Effector memory CD4-positive, alpha-beta T cell (primary cell): Measurements from ENCODE around the gene BMP2K.

Experiments used
- DNase-seq, 3 donors: peaks; one replicate each; pipeline ENCODE4 v3.0.0-alpha.2; 2020
- H3K27ac ChIP-seq: 2 replicates; pipeline ENCODE4 v1.7.0; 2013; ENCODE audit warnings: mild to moderate bottlenecking, low read length, moderate library complexity; ENCODE audit not compliant: insufficient read depth, poor library complexity, severe bottlenecking
- H3K27me3 ChIP-seq: replicated peaks from 2 replicates; pipeline ENCODE4 v1.7.0; 2013; ENCODE audit warnings: mild to moderate bottlenecking, low read length; ENCODE audit not compliant: insufficient read depth, control insufficient read depth, poor library complexity, severe bottlenecking
- H3K36me3 ChIP-seq: 2 replicates; pipeline ENCODE4 v1.7.0; 2013; ENCODE audit warnings: mild to moderate bottlenecking, low read length, moderate library complexity; ENCODE audit not compliant: control insufficient read depth, insufficient read depth
- H3K4me1 ChIP-seq: 2 replicates; pipeline ENCODE4 v1.7.0; 2013; ENCODE audit warnings: low read length, mild to moderate bottlenecking; ENCODE audit not compliant: control insufficient read depth, insufficient read depth, poor library complexity, severe bottlenecking
- H3K4me3 ChIP-seq: 2 replicates; pipeline ENCODE4 v1.7.0; 2013; ENCODE audit warnings: low read length, low read depth, mild to moderate bottlenecking; ENCODE audit not compliant: insufficient read depth, poor library complexity, severe bottlenecking
- H3K9me3 ChIP-seq: 2 replicates; pipeline ENCODE4 v1.7.0; 2013; ENCODE audit warnings: mild to moderate bottlenecking, low read length, moderate library complexity; ENCODE audit not compliant: control insufficient read depth

BMP2K gene

DNA sequence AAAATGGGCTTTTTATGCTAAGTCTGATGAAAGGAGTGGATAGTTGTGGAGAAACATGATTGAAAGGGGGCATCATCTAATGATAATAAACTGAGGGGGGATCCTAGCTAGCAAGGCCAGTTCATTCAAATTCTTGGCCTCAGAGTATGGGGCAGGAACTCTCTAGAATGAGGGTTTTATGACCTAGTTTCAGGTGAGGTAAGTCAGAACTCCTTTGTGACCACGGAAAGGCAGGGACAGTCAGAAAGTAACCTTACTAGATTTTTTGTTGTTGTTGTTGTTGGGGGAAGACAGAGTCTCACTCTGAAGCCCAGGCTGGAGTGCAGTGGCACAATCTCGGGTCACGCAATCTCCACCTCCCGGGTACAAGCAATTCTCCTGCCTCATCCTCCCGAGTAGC is 164.6 kb downstream of the BMP2K start:
- H3K27me3 ChIP-seq = no peaks in the 10 kb centered on the region
- no peak for DNase-seq
- H3K9me3 ChIP-seq = no peaks in the 10 kb centered on the region
- no peak overlapping the region for H3K27ac ChIP-seq
- peaks cover 14% of the 10 kb centered on the region for H3K4me1 ChIP-seq
- H3K4me3 ChIP-seq = no peak overlapping the region
- H3K36me3 ChIP-seq = no peaks in the 10 kb centered on the region

DNA sequence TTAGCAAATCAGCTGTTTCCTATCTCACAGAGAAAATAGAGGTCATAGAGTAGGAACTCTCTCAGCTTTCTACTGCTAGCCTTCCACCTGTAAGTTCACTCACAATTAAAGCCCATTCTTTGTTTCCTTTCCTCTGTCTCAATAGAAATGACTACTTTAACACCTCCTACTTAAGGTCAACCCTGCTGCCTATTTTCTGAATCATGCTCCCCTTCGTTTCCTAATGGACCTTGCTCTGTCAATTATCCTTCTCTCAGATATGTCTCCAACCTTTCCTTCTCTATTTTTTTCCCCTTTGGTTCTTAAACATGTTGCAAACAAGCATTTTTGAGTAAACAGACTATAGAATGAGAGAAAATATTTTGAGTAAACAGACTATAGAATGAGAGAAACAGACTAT is 168.2 kb downstream of the BMP2K start:
- no peak overlapping the region for H3K4me3 ChIP-seq
- H3K36me3 ChIP-seq = no peaks in the 10 kb centered on the region
- no peaks in the 10 kb centered on the region for H3K27me3 ChIP-seq
- no peak overlapping the region for H3K27ac ChIP-seq
- peaks cover 10% of the 10 kb centered on the region for H3K4me1 ChIP-seq
- no peak for DNase-seq
- H3K9me3 ChIP-seq = no peaks in the 10 kb centered on the region

DNA sequence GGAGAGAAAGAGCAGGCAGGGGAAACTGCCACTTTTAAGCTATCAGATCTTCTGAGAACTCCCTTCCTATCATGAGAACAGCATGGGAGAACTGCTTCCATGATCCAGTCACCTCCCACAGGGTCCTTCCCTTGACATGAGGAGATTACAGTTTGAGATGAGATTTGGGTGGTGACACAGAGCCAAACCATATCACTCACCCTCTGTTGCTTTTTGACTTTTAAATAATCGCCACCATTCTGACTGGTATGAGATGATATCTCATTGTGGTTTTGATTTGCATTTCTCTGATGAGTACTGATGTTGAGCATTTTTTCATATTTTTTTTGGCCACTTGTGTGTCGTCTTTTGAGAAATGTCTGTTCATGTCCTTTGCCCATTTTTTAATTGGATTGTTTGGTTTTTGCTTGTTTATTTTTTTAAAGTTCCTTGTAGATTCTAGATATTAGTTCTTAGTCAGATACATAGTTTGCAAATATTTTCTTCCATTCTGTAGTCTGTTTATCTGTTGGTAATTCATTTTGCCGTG is 169.6 kb downstream of the BMP2K start:
- no peak for DNase-seq
- H3K27ac ChIP-seq = no peak overlapping the region
- H3K27me3 ChIP-seq = no peaks in the 10 kb centered on the region
- H3K9me3 ChIP-seq = no peaks in the 10 kb centered on the region
- no peaks in the 10 kb centered on the region for H3K4me1 ChIP-seq
- no peak overlapping the region for H3K4me3 ChIP-seq
- no peaks in the 10 kb centered on the region for H3K36me3 ChIP-seq

- DNase-seq = no peak
- Histone ChIP-seq H3K9me3 (no peaks in the 10 kb centered on the region), H3K4me1 (no peaks in the 10 kb centered on the region), H3K4me3 (no peak overlapping the region), H3K36me3 (no peaks in the 10 kb centered on the region), H3K27me3 (no peaks in the 10 kb centered on the region), H3K27ac (no peak overlapping the region)
Observed at GRCh38 chr4:78949735-78950134, 173.6 kb downstream of the BMP2K start.

DNA sequence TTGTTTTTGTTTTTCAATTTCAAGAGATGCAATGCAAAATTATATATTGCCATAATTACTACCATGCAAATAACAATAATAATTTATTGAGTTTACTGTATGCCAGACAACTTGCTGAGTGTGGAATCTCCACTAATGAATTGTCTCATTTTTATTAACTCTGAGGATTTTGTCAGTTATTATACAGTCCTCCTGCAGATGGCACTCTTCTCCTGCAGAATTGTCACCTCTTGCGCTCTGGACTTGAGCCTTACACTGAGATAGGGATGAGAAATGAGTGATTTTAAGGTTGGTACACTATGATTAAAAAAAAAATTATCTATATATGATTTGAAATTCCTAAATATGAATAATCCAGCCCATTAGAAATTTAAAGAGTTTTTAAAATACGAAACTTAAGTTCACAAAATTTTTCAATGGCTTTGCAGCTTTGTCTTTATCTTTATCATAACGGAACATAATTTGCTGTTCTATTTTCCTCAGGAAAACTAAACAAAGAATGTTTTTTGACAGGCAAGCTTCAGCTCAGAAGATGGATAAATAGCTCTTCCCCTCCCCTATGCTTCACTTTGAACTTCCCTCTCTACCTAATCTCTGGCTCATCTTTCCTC is 175.8 kb downstream of the BMP2K start:
- no peaks in the 10 kb centered on the region for H3K9me3 ChIP-seq
- no peaks in the 10 kb centered on the region for H3K4me1 ChIP-seq
- DNase-seq = peak in 2 of 3 donors; percentile 5
- no peak overlapping the region for H3K4me3 ChIP-seq
- H3K27me3 ChIP-seq = no peaks in the 10 kb centered on the region
- no peaks in the 10 kb centered on the region for H3K36me3 ChIP-seq
- no peak overlapping the region for H3K27ac ChIP-seq

- no peak for DNase-seq
- H3K4me1 ChIP-seq = no peaks in the 10 kb centered on the region
- no peak overlapping the region for H3K27ac ChIP-seq
- no peaks in the 10 kb centered on the region for H3K27me3 ChIP-seq
- no peaks in the 10 kb centered on the region for H3K36me3 ChIP-seq
- no peaks in the 10 kb centered on the region for H3K9me3 ChIP-seq
- H3K4me3 ChIP-seq = no peak overlapping the region
Observed at GRCh38 chr4:78953231-78953630, 177.1 kb downstream of the BMP2K start.

GRCh38 chr4:78953769-78954666 is 177.9 kb downstream of the BMP2K start:
- H3K27me3 ChIP-seq = no peaks in the 10 kb centered on the region
- no peaks in the 10 kb centered on the region for H3K9me3 ChIP-seq
- no peaks in the 10 kb centered on the region for H3K4me1 ChIP-seq
- H3K27ac ChIP-seq = no peak overlapping the region
- no peaks in the 10 kb centered on the region for H3K36me3 ChIP-seq
- no peak overlapping the region for H3K4me3 ChIP-seq
- no peak for DNase-seq

GRCh38 chr4:78956975-78957374 is 180.8 kb downstream of the BMP2K start:
- Histone ChIP-seq H3K36me3 (no peaks in the 10 kb centered on the region), H3K4me3 (no peak overlapping the region), H3K27ac (no peak overlapping the region), H3K4me1 (no peaks in the 10 kb centered on the region), H3K27me3 (no peaks in the 10 kb centered on the region), H3K9me3 (no peaks in the 10 kb centered on the region)
- DNase-seq = no peak

DNA sequence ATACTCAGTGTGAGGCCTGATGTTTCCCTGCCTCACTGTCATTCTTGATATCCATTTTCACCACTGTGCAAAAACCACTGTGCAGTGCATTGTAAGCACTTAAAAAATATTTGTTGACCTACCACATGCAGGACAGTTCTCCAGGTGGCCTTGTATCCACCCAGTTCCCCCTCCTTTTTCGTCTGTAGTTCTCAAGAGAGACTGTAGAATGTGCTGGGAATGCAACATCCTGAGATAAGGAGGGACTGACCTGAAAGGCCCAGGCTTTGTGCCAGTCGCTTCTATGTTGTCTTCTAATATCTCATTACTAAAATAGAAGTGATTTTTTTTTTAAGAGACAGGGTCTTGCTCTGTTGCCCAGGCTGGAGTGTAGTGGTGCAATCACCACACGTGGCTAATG is 184.8 kb downstream of the BMP2K start:
- Histone ChIP-seq H3K4me3 (no peak overlapping the region), H3K9me3 (no peaks in the 10 kb centered on the region), H3K27me3 (no peaks in the 10 kb centered on the region), H3K4me1 (no peaks in the 10 kb centered on the region), H3K27ac (no peak overlapping the region), H3K36me3 (no peaks in the 10 kb centered on the region)
- no peak for DNase-seq
